ENCODE measurements around the gene RAN.
"Not testable (repeated sequence)": the region's sequence is repeated elsewhere in the genome, so short reads cannot be mapped to it uniquely, and the experiment has no call there.

Gene RAN

DNA sequence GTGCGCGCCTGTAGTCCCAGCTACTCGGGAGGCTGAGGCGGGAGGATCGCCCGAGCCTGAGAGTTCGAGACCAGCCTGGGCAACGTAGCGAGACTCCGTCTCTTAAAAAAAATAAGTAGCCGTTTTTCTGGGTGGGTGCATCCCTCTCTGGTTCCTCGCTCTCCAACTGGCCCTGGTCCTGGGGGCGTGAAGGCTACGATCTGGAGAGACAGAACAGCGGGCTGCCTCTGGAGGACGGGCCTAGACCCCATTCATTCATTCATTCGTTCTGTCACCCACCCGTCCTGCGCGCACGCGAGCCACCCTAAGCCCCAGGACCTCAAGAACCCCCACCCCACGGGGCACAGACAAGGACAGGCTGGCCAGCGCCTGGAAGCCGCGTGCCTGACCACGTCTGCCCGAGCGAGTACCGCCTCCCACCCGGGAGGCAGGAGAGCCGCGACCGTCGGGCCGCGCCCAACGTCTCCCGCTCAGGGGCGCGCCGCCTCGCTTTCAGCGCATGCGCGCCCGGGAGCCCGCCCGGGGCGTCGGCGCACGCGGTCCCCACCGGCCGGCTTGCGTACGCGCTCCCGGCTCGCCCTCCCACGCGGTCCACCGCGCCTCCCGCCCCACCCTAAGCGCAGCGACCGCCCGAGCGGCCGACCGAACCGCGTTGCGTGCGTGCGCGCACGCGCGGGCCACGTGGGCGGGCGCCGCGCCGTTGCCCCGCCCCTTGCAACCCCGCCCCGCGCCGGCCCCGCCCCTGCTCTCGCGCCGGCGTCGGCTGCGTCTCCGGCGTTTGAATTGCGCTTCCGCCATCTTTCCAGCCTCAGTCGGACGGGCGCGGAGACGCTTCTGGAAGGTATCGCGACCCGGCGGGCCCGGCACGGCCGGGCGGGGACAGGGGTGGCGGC is at the start of gene RAN:
Gene RAN, plus strand, starts transcription at position 781 of the 893 bp plus-strand sequence. CDS start 528 bp downstream, outside the sequence.
- DNase-seq: peak; percentile 86

DNA sequence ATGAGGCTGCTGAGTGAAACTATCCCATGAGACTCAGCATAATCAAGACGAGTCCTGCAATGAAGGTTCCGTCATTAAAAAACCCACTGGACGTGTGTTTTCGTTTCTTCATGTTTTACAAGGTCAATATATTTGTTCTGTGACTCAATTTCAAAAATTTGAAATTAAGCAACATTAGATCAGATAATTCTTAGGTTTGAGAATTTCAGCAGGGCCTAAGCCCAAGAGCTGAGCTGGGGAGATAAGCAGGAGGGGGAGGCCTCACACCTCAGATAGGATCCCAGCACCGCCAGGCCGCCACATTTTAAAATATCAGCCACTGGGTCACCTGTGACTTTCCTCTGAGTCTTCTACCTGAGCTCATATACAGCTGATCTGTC is 46.1 kb upstream of the RAN start:
- no peak for DNase-seq

GRCh38 chr12:130826151-130826801 is 45.6 kb upstream of the RAN start:
- DNase-seq: no peak

GRCh38 chr12:130827432-130827831 is 44.4 kb upstream of the RAN start:
- DNase-seq: peak; percentile 78

DNA sequence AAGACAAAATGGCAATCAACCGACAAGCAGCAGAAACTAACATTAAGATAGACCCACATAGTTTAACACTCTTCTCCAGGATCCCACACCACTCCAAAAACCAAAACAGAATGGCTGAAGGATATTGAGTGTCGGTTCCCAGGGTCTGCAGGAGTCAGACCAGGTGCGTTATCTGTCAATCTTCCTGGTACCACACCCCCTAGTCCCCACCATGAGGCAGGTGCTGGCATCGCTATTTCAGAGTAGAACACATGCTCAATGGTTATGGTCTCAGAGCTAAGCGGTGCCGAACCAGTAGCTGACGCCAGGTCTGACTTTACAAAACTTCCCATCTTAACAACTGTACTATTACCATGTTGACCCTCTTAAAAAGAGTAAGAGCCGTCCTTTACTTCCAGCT is 43.0 kb upstream of the RAN start:
- no peak for DNase-seq

- DNase-seq: no peak
Measured at GRCh38 chr12:130829391-130830245, 42.2 kb upstream of the RAN start.

- no peak for DNase-seq
Measured at GRCh38 chr12:130830246-130830551, 41.7 kb upstream of the RAN start.

GRCh38 chr12:130831246-130831645 is 40.6 kb upstream of the RAN start:
- no peak for DNase-seq

- no peak for DNase-seq
Measured at GRCh38 chr12:130831876-130832405, 39.9 kb upstream of the RAN start.

DNA sequence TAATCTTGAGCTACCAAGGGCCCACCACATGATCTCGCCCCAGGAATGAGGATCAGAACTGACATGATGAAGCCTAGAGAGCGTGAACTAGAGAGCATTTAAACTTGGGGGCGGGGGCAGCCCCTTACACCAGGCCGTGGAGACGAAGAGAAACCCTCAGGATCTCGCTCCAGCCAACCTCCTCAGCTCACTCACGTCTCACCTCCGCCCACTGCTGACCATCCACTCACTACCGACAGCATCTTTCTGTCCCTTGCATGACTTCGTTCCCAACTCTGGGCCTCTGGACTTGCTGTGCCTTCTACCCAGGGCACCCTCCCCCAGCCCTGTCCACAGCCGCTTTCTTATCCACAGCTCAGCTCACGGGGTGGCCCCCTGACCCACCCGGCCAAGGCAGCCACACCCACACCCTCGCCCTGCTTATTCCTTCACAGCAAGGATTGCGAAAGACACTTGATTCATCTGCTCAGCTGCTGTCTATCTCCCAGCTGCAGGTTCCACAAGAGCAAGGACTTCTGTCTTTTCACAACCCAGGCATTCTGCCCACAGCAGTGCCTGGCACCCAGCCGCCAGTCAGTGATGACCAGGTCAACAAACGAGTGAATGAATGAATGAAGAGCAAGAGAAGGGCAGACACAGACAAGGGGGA is 39.2 kb upstream of the RAN start:
- DNase-seq: peak; percentile 86

DNA sequence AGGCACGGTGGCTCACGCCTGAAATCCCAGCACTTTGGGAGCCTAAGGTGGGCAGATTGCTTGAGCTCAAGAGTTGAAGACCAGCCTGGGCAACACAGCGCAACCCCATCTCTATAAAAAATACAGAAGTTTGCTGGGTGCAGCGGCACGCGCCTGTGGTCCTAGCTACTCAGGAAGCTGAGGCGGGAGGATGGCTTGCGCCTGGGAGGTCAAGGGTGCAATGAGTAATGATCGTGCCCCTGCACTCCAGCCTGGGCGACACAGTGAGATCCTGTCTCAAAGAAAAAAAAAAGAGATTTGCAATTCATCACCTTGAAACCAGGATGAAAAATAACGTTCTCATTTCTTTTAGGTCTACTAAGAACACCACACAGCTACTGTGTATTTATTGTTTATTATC is 36.9 kb upstream of the RAN start:
- peak; percentile 73 for DNase-seq

GRCh38 chr12:130835436-130835835 is 36.4 kb upstream of the RAN start:
- no peak for DNase-seq

DNA sequence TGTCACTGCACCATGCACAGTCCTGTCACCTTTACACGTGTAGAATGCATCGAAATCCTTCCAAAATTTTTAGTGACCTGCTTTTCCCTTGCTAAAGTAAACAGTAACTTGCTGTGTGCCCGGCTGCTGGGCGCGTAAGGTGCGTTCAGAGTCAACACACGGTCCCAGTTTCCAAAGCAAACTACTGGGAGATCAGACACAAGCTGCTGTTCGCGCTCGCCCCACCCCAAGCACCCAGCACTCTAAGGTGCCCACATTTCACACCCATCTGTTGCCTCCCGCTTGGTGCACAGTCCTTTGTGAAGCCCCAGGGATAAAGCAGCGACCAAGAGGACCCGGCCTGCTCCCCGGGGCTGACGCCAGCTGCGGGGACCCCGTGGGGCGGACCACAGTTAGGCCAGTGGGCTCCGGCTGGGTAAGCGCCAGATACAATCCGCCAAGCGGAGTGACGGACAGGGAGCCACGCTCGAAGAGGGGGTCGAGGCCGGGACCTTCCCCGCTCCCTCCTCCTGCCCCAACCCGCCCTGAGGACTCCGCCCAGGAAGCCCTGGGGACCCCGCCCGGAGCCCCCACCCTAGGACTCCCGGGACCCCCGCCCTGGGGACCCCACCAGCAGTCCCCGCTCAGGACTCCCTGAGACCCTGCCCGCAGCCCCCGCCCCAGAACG is 33.4 kb upstream of the RAN start:
- no peak for DNase-seq

DNA sequence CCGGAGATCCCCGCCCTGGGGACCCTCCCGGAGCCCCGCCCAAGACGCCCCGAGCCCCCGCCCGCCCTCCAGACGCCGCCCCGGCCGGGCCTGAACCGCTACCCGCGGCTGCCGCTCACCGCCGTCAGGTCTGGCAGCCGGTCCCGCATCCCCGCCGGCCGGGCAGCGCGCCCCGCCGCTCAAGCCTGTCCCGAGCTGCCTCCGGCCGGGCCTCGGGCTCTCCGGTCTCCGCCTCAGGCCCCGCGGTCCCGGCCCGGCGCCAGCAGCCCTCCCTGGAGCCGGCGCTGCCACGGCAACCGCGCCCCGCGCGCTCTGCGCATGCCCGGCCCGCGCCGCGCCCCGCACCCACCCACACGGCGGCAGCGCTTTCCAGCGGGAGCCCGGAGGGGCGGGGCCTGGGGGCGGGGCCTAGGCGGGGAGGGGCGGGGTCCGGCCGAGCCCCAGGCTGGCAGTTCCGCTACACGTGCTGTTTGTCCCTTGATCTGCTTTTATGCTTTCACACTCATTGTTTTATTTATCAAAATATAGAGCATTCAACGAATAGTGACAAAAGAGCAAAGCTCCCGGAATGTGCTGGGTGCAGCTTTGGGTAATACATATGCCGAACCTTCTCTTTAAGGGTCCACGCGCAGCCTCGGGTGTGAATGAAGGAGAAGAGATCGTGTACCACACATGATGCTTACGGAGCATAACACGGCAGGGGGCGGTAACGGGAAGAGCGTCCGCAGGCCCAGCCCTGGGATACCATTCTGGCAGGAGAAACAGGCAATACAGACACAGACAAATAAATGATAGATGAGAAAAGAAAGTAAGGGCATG is 32.7 kb upstream of the RAN start, which contains the start of gene STX2:
Gene STX2, minus strand, starts transcription at position 300 of the 819 bp plus-strand sequence. Its CDS starts 151 bp downstream, at position 149.
- DNase-seq: peak; percentile 75

GRCh38 chr12:130839770-130840404 is 32.0 kb upstream of the RAN start:
- no peak for DNase-seq

GRCh38 chr12:130846369-130846768 is 25.5 kb upstream of the RAN start:
- DNase-seq: no peak

- DNase-seq: no peak
Measured at GRCh38 chr12:130847112-130847511, 24.8 kb upstream of the RAN start.

DNA sequence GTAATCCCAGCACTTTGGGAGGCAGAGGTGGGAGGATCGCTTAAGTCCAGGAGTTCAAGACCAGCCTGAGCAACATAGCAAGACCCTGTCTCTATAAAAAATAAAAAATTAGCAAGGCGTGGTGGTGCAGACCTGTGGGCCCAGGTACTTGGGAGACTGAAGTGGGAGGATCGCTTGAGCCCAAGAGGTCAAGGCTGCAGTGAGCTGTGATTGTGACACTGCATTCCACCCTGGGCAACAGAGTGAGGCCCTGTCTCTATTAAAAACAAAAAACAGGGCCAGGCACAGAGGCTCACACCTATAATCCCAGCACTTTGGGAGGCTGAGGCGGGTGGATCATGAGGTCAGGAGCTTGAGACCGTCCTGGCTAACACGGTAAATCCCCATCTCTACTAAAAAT is 23.8 kb upstream of the RAN start:
- DNase-seq: not testable (repeated sequence)

DNA sequence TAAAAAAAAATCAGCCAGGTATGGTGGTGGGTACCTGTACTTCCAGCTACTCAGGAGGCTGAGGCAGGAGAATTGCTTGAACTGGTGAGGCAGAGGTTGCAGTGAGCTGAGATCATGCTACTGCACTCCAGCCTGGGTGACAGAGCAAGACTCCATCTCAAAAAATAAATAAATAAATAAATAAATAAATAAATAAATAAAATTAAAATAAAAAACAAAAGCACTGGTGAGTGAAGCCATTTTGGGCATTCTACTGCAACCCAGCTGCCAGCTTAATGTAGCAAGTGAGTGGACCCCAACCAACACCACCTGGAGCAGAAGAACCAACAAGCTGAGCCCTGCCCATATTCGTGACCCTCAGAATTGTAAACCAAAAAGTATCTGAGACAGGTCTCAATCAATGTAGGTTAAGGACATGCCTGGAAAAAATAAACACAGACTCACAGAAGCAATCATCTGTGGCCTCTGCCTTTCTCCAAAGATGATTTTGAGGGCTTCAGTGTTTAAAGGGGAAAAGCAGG is 23.0 kb upstream of the RAN start:
- not testable (repeated sequence) for DNase-seq
